HG03159 (cell line): Measurements from ENCODE around the gene AFG3L2.

Source experiments
- ATAC-seq: cut with Tn5 transposase; IDR thresholded peaks from one replicate; pipeline ENCODE4 v1.9.1; 2021; ENCODE audit warnings: mild to moderate bottlenecking, moderate library complexity; ENCODE audit not compliant: unreplicated experiment

Gene AFG3L2

GRCh38 chr18:12282442-12283039 is 94.5 kb downstream of the AFG3L2 start:
- ATAC-seq, result no peak

- no peak for ATAC-seq
Measured at GRCh38 chr18:12281861-12282260, 95.2 kb downstream of the AFG3L2 start.

GRCh38 chr18:12279781-12280531 is 97.1 kb downstream of the AFG3L2 start:
- ATAC-seq, result no peak
